Suprapubic skin (tissue), 4 donors: ENCODE data around the gene DAZL. TPM values are rescaled to one million over a fixed set of nuclear protein-coding genes. Genes with fewer than 3 reads are reported as not detected.

Experiments used
- DNase-seq, 2 donors: peaks; one replicate each; pipeline ENCODE4 v3.0.0-alpha.2; 2019; ENCODE audit warnings: low spot score in 2 of 2
- H3K27ac ChIP-seq: fragments of 200-600 bp; sonication (generic); one replicate; pipeline ENCODE4 v1.5.1; 2019
- H3K27me3 ChIP-seq: fragments of 200-600 bp; sonication (generic); one replicate; pipeline ENCODE4 v1.5.1; 2019
- H3K36me3 ChIP-seq: fragments of 200-600 bp; sonication (generic); one replicate; pipeline ENCODE4 v1.5.1; 2019
- H3K4me1 ChIP-seq: fragments of 200-600 bp; sonication (generic); one replicate; pipeline ENCODE4 v1.5.1; 2019
- H3K4me3 ChIP-seq: fragments of 200-600 bp; sonication (generic); one replicate; pipeline ENCODE4 v1.5.1; 2019; ENCODE audit warnings: mild to moderate bottlenecking
- H3K9me3 ChIP-seq: fragments of 200-600 bp; sonication (generic); one replicate; pipeline ENCODE4 v1.5.1; 2019
- EP300 ChIP-seq: sonication (generic); formaldehyde crosslinking; IDR thresholded peaks from one replicate; pipeline ENCODE4 v1.6.1; 2017; ENCODE audit warnings: antibody characterized with exemption
- POLR2A ChIP-seq, 2 donors: fragments of 450-650 bp; IDR thresholded peaks; one replicate each; pipeline ENCODE4 v1.6.1; 2017; ENCODE audit warnings: antibody characterized with exemption in 2 of 2, mild to moderate bottlenecking in 2 of 2, moderate library complexity in 2 of 2
- POLR2AphosphoS5 ChIP-seq, 3 donors: sonication (generic); formaldehyde crosslinking; IDR thresholded peaks; one replicate each; pipeline ENCODE4 v1.6.1; 2017; ENCODE audit warnings: antibody characterized with exemption in 3 of 3
- WGBS: methylation state at CpG from one replicate; pipeline ENCODE4 v1.1.5; 2018; 5-methylcytosine and 5-hydroxymethylcytosine counted together
- total RNA-seq, 4 donors: library from RNA; depleted of rRNA; stranded (reverse); fragments of >200 nt; gene quantifications; one replicate each; pipeline ENCODE4 v1.1.0, GENCODE V29; 2016
- TF ChIP-seq, protein P1 (sequence below), 2 donors: fragments of 200-600 bp in 1 of 2; fragments of 450-650 bp in 1 of 2; sonication (generic) in 1 of 2; IDR thresholded peaks; one replicate each; pipeline ENCODE4 v1.5.1; 2016 to 2019; ENCODE audit warnings: antibody characterized with exemption in 2 of 2, mild to moderate bottlenecking in 1 of 2, moderate library complexity in 1 of 2

The DAZL gene
- total RNA-seq, 4 donors from 2014 or later: 0.25 TPM; not detected in 3

DNA sequence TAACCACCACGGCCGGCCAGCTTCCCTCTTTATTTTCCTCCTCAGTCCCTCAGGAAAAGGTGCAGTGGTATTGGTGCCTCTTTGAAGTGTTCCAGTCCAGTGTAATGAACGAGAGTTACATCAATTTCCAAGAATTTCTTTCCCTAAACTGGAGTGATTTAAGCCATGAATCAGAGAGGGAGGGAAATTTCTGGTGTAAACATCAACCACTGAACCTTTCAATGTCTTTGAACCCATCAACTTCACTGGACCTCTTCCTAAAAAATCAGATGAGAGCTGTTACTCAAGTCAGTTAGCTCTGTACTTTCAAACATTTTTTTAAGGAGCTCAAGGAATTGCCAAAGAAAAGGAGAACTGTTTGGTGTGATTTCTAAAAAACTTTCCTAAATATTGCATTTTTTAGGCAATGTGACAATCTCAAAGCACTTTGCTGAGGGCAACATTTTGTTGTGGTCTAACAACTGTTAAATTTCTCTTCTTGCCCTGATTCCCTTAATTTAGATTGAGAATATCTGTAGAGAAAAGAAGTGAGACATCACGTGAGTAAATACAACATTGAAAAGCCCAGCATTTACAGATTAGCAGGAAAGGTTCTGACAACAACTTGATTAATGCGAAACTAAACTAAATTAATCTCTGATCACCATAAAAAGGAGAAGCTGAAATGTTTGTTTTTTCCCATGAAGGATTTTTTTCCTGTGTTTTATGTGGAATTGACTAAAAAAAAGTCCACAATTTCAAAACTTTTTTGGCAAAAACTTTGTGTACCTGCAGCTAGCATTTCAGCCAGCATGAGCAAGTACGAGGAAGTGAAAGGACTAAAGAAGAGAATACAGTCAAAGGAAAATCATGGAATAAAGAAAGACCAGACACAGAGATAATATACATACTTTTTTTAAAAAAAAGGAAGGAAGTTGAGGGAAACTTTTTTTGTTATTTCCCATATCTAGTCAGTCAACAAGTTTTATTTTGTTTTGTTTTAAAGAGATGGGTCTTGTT, 9.1 kb upstream of the DAZL start:
- no peak overlapping the region for H3K4me3 ChIP-seq
- TF ChIP-seq EP300: no peak
- no peak for TF ChIP-seq POLR2AphosphoS5 (IDR thresholded peaks at IDR 0.05)
- no peak for TF ChIP-seq POLR2A (IDR thresholded peaks at IDR 0.05)
- TF ChIP-seq, protein P1, sequence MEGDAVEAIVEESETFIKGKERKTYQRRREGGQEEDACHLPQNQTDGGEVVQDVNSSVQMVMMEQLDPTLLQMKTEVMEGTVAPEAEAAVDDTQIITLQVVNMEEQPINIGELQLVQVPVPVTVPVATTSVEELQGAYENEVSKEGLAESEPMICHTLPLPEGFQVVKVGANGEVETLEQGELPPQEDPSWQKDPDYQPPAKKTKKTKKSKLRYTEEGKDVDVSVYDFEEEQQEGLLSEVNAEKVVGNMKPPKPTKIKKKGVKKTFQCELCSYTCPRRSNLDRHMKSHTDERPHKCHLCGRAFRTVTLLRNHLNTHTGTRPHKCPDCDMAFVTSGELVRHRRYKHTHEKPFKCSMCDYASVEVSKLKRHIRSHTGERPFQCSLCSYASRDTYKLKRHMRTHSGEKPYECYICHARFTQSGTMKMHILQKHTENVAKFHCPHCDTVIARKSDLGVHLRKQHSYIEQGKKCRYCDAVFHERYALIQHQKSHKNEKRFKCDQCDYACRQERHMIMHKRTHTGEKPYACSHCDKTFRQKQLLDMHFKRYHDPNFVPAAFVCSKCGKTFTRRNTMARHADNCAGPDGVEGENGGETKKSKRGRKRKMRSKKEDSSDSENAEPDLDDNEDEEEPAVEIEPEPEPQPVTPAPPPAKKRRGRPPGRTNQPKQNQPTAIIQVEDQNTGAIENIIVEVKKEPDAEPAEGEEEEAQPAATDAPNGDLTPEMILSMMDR (IDR thresholded peaks at IDR 0.05): no peak
- 81% methylated on average over 6 of the region's 6 CpGs for WGBS
- DNase-seq: no peak
- no peaks in the 10 kb centered on the region for H3K4me1 ChIP-seq
- H3K27me3 ChIP-seq: no peaks in the 10 kb centered on the region
- H3K36me3 ChIP-seq: no peaks in the 10 kb centered on the region
- H3K9me3 ChIP-seq: no peaks in the 10 kb centered on the region
- no peak overlapping the region for H3K27ac ChIP-seq

DNA sequence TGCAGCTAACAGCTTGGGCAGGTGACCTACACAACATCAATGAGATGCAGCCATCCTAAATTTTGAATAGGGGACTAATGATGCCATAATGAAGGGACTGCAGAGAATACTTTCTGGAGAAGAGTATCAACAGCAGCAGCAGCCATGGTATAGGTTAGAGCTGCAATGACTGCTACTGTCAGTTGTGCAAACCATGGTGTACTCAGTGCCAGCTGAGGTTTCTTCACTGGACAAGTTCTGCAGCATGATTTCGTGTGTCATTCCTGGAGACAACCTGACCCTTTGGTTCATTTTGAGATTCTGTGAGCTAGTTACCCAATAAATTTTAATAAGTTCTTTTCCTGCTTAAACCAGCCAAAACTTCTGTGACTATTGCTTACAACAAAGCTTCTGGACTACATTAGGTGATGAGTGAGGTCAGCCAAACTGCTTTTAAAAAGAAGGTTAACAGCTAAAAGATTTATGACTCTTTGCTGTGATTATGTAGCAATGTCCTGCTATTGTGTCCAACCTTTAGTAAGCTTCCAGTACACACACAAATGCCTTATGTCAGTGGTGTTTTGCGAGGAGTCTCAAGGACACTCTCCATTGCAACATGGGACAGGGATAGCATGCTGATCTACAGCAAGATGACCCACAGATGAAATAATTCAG, 4.8 kb upstream of the DAZL start:
- 52% methylated on average over 2 of the region's 2 CpGs for WGBS
- DNase-seq: no peak

DNA sequence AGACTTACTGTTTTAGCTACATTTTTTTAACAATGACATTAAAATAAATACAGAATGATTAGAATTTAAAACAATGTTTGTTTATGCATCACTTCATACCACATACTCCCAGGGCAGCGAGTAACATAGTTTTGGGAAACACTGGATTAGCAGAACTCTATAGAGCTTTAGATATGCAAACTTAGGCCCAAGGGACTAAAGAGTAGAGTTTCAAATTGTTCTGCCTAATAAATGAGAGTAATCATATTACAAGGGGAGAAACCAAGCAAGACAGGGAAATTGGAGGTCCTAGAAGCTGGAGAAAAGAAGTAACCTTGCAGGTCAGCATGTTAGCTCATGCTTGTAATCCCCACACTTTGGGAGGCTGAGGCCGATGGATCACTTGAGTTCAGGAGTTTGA, 3.6 kb upstream of the DAZL start:
- TF ChIP-seq EP300 (no peak), POLR2AphosphoS5 (IDR thresholded peaks at IDR 0.05) (no peak), POLR2A (IDR thresholded peaks at IDR 0.05) (no peak)
- TF ChIP-seq, protein P1 (IDR thresholded peaks at IDR 0.05): no peak
- DNase-seq: no peak
- Histone ChIP-seq H3K27me3 (no peaks in the 10 kb centered on the region), H3K4me3 (no peak overlapping the region), H3K27ac (no peak overlapping the region), H3K9me3 (no peaks in the 10 kb centered on the region), H3K36me3 (no peaks in the 10 kb centered on the region), H3K4me1 (no peaks in the 10 kb centered on the region)
- 87% methylated on average over 2 of the region's 2 CpGs for WGBS

More for the DNA sequence above, 4.8 kb upstream of the DAZL start:
- Histone ChIP-seq H3K27ac (no peak overlapping the region), H3K36me3 (no peaks in the 10 kb centered on the region), H3K27me3 (no peaks in the 10 kb centered on the region), H3K4me3 (no peak overlapping the region), H3K4me1 (no peaks in the 10 kb centered on the region), H3K9me3 (no peaks in the 10 kb centered on the region)
- no peak for TF ChIP-seq POLR2AphosphoS5 (IDR thresholded peaks at IDR 0.05)
- no peak for TF ChIP-seq EP300
- no peak for TF ChIP-seq POLR2A (IDR thresholded peaks at IDR 0.05)
- TF ChIP-seq, protein P1 (IDR thresholded peaks at IDR 0.05): no peak

DNA sequence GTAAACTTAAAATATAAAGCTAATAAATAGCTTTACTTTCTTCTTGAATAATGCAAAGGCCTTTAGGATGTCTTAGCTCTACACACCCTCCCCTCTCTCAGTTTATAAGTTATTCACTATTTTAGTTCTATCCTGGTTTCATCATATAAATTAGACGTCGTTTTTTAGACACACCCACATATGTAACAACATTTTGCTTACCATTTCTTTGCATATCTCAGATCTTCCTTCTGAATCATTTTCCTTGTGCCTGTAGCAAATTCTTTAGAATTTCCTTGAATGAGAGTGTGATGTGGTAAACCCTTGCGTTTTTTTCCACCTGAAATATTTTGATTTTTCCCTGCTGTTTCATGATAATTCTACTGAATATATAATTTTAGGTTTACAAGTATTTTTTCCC, 2.5 kb upstream of the DAZL start:
- Histone ChIP-seq H3K4me1 (no peaks in the 10 kb centered on the region), H3K27me3 (no peaks in the 10 kb centered on the region), H3K9me3 (no peaks in the 10 kb centered on the region), H3K36me3 (no peaks in the 10 kb centered on the region), H3K4me3 (no peak overlapping the region), H3K27ac (no peak overlapping the region)
- TF ChIP-seq EP300 (no peak), POLR2AphosphoS5 (IDR thresholded peaks at IDR 0.05) (no peak), POLR2A (IDR thresholded peaks at IDR 0.05) (no peak)
- TF ChIP-seq, protein P1 (IDR thresholded peaks at IDR 0.05): no peak
- no peak for DNase-seq
- WGBS: 47% methylated on average over 3 of the region's 3 CpGs

DNA sequence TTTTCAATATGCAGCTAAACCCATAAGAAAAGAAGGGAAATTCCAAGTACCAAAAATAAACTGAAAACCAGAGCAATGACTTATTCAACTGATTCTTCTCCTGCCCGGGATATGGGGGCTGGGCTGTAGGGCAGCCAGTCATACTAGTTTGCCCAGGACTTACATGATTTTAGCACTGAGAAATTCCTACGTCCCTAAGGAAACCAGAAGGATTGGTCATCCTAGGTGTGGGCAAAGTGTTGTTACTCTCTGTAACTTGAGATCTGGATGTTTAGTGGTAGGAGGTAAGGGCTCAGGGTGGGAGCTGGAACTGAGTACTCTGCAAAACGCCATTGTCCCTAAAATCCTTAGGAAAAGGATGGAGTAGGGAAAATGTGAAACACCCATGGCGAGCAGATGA, 1.2 kb upstream of the DAZL start:
- Histone ChIP-seq H3K36me3 (no peaks in the 10 kb centered on the region), H3K27me3 (no peaks in the 10 kb centered on the region), H3K4me3 (no peak overlapping the region), H3K4me1 (peaks cover 2% of the 10 kb centered on the region), H3K27ac (no peak overlapping the region), H3K9me3 (no peaks in the 10 kb centered on the region)
- TF ChIP-seq EP300: no peak
- TF ChIP-seq, protein P1 (IDR thresholded peaks at IDR 0.05): no peak
- TF ChIP-seq POLR2AphosphoS5 (IDR thresholded peaks at IDR 0.05): no peak
- TF ChIP-seq POLR2A (IDR thresholded peaks at IDR 0.05): no peak
- 77% methylated on average over 4 of the region's 4 CpGs for WGBS
- no peak for DNase-seq
